Measurements from ENCODE around the gene C3orf18. TPM values are rescaled to one million over a fixed set of nuclear protein-coding genes. Genes with fewer than 3 reads are reported as not detected.
A peak's percentile ranks its signal among the peaks of the same experiment; 100 is the strongest.

Gene C3orf18
- total RNA-seq, 1 donor from 2014 or later = 5.9 TPM

GRCh38 chr3:50607271-50608091 is 39.9 kb upstream of the C3orf18 start:
- Mint-ChIP-seq H3K27ac (no peak overlapping the region), H3K4me1 (peaks cover 47% of the 10 kb centered on the region), H3K4me3 (no peak overlapping the region), H3K9me3 (no peaks in the 10 kb centered on the region), H3K36me3 (ENCODE audit: low read depth) (no peaks in the 10 kb centered on the region), H3K27me3 (no peaks in the 10 kb centered on the region)
- CTCF ChIA-PET = interaction anchor here (0.9 to 4.8 kb wide), 2 partner anchors 16 to 35 kb away, joined by 3 to 60 read pairs; no protein-coding TSS in a partner anchor
- intact Hi-C loops (cut with micrococcal nuclease) = no loop called here
- POLR2A ChIA-PET = no interaction called here
- no peak for DNase-seq
- ATAC-seq (ENCODE audit: low read depth) = no peak
- no peak for TF ChIP-seq CTCF (IDR thresholded peaks at IDR 0.05)

- no peaks in the 10 kb centered on the region for H3K27me3 Mint-ChIP-seq
- POLR2A ChIA-PET = no interaction called here
- ATAC-seq (ENCODE audit: low read depth) = no peak
- intact Hi-C loops (cut with micrococcal nuclease) = no loop called here
- no peak overlapping the region for H3K4me3 Mint-ChIP-seq
- no peaks in the 10 kb centered on the region for H3K9me3 Mint-ChIP-seq
- H3K36me3 Mint-ChIP-seq (ENCODE audit: low read depth) = no peaks in the 10 kb centered on the region
- CTCF ChIA-PET = no interaction called here
- no peak for TF ChIP-seq CTCF (IDR thresholded peaks at IDR 0.05)
- peaks cover 44% of the 10 kb centered on the region for H3K4me1 Mint-ChIP-seq
- DNase-seq = no peak
- no peak overlapping the region for H3K27ac Mint-ChIP-seq
Measured at GRCh38 chr3:50606596-50606995, 39.0 kb upstream of the C3orf18 start.

- no peak for TF ChIP-seq CTCF (IDR thresholded peaks at IDR 0.05)
- POLR2A ChIA-PET = interaction anchor here (1.8 kb wide), 1 partner anchor 15 kb away, joined by 12 read pairs; no protein-coding TSS in a partner anchor
- Mint-ChIP-seq H3K27me3 (no peaks in the 10 kb centered on the region), H3K4me3 (no peak overlapping the region), H3K27ac (peak overlapping the region; percentile 38), H3K4me1 (peaks cover 44% of the 10 kb centered on the region), H3K9me3 (no peaks in the 10 kb centered on the region), H3K36me3 (ENCODE audit: low read depth) (no peaks in the 10 kb centered on the region)
- CTCF ChIA-PET = no interaction called here
- DNase-seq (no peak), ATAC-seq (ENCODE audit: low read depth) (no peak)
- intact Hi-C loops (cut with micrococcal nuclease) = no loop called here
Measured at GRCh38 chr3:50605901-50606326, 38.4 kb upstream of the C3orf18 start.

GRCh38 chr3:50604628-50605588 is 37.4 kb upstream of the C3orf18 start:
- no peaks in the 10 kb centered on the region for H3K36me3 Mint-ChIP-seq (ENCODE audit: low read depth)
- no peaks in the 10 kb centered on the region for H3K27me3 Mint-ChIP-seq
- peaks cover 43% of the 10 kb centered on the region for H3K4me1 Mint-ChIP-seq
- intact Hi-C loops (cut with micrococcal nuclease) = no loop called here
- H3K4me3 Mint-ChIP-seq = peak overlapping the region; percentile 30
- ATAC-seq (ENCODE audit: low read depth) = peak; percentile 68
- no peak for DNase-seq
- CTCF ChIA-PET = interaction anchor here (1.2 kb wide), 1 partner anchor 14 kb away, joined by 6 read pairs; no protein-coding TSS in a partner anchor
- TF ChIP-seq CTCF (IDR thresholded peaks at IDR 0.05) = no peak
- POLR2A ChIA-PET = interaction anchor here (0.8 to 1.8 kb wide), 3 partner anchors 13 to 33 kb away, joined by 3 to 12 read pairs (median 3); partner anchors contain the start of gene MAPKAPK3
- H3K27ac Mint-ChIP-seq = peak overlapping the region; percentile 38
- no peaks in the 10 kb centered on the region for H3K9me3 Mint-ChIP-seq

Data from activated B cell treated with CpG ODN at 0.5 μM for 24 hours (primary cell).